Psoas muscle (tissue), 8 donors: ENCODE results near the gene NDP. TPM values are rescaled to one million over a fixed set of nuclear protein-coding genes. Genes with fewer than 3 reads are reported as not detected.

Experiments
- ATAC-seq, 4 donors: fragments of 200-7000 bp; cut with Tn5 transposase; one replicate each; pipeline ENCODE4 v1.9.1; 2020; ENCODE audit warnings: moderate library complexity in 3 of 4, mild to moderate bottlenecking in 2 of 4
- DNase-seq, 2 donors: peaks; one replicate each; pipeline ENCODE4 v3.0.0-alpha.2; 2020
- H3K27ac ChIP-seq: fragments of 200-600 bp; one replicate; pipeline ENCODE4 v1.8.0; 2022
- H3K27me3 ChIP-seq, 3 donors: fragments of 200-600 bp in 1 of 3; one replicate each; pipeline versions ENCODE4 v1.6.1 to v1.8.0; 2013 to 2022; ENCODE audit warnings: low read length in 2 of 3, mild to moderate bottlenecking in 2 of 3, moderate library complexity in 1 of 3; ENCODE audit not compliant: insufficient read depth in 3 of 3
- H3K36me3 ChIP-seq, 2 donors: fragments of 200-600 bp in 1 of 2; one replicate each; pipeline versions ENCODE4 v1.6.1 to v1.8.0; 2013 to 2022; ENCODE audit warnings: low read depth in 1 of 2, mild to moderate bottlenecking in 1 of 2, moderate library complexity in 1 of 2; ENCODE audit not compliant: insufficient read depth in 1 of 2
- H3K4me1 ChIP-seq: fragments of 200-600 bp; one replicate; pipeline ENCODE4 v1.8.0; 2022
- H3K4me3 ChIP-seq: fragments of 200-600 bp; one replicate; pipeline ENCODE4 v1.8.0; 2022; ENCODE audit warnings: mild to moderate bottlenecking
- H3K9me3 ChIP-seq: fragments of 200-600 bp; one replicate; pipeline ENCODE4 v1.8.0; 2022
- WGBS, 3 donors: extraction: QIAGEN DNeasy Blood & Tissue Kit; methylation state at CpG; one replicate each; pipeline versions ENCODE4 v1.1.6 to v1.1.7; 2013; 5-methylcytosine and 5-hydroxymethylcytosine counted together
- intact Hi-C, 2 donors: fragments of 100-400 bp; cut with DNase I; formaldehyde crosslinking; loops; one replicate each; pipeline versions ENCODE4 v1.11.0 to v1.14.2; 2022
- polyA plus RNA-seq, 3 donors: library from polyadenylated mRNA; stranded (reverse); fragments of 200-250 nt; gene quantifications; one replicate each; pipeline ENCODE4 v1.2.3, GENCODE V29; 2013
- total RNA-seq, 4 donors: library from RNA; stranded (reverse); fragmentation: NEBNext Ultra II Directional in 2 of 4; extraction: Animal tissue kit (Norgen Biotek cat#: 25700) in 2 of 4; gene quantifications; one replicate each; pipeline versions ENCODE4 v1.2.1 to v1.2.4, GENCODE V29; 2021 to 2023
- TF ChIP-seq, protein P1 (sequence below): fragments of 200-600 bp; IDR thresholded peaks from one replicate; pipeline ENCODE4 v1.8.0; 2022; ENCODE audit warnings: antibody characterized with exemption
- donor health status: healthy with polysubstance abuse.
- donor health status: DM: no; HTN: no; CAD: no; lungs with moderate emphysema.
- donor health status: Bipolar disorder and iron deficiency.
- donor health status: healthy.
- donor health status: DM: yes; HTN: yes; CAD: no.
- donor health status: DM: no; HTN: no; CAD: no.
- donor health status: DM: no; HTN: no; CAD: no.
- donor health status: DM: yes; HTN: yes; CAD: no.

NDP gene
- total and polyA plus RNA-seq, 7 donors = 0.01 to 0.21 TPM; not detected in 5

DNA sequence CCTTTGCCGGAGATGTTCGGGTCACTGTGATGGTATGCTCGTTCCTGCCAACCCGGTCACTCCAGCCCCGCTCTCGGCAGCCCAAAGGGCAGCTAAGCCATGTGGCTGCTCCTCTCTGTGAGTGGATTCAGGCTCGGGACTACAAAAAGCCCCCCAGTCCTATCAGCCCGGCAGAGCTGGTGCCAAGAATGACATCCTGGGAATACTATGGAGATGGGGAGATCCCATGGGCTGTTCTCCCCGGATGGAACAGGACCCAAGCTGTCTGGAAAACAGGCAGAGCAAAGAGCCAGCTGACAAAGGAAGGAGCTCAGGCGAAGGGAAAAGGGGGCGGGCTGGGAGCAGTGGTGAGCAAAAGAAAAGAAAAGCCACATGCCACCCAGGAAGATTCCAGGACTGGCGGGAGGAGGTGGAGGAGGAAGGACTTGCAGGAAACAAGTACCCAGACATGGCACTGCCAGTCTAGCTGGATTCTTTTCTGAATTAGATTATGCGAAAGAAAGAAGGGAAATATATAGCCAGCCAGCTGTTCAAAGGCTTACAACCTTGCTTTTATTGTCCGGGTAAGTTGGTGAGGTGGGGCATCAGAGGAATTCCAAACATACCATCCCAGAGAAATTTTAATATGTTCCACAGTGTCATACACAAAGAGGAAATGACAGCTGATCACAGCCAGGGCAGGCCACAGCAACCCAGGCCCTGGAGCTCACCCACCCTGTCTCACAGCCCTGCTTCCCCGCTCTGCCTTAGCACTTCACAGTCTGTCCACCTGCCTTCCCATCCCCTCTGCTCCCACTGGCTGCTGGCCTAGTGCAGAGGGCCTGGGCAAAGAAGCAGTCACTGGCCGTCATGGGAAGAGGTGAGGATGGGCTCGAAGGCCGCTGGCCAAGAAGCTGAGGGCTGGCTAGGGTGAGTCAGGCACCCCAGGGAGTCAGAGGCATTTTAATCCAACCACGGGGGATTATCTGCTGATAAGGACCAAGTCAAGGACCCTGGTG, 3.4 kb downstream of the NDP start:
- Histone ChIP-seq H3K4me3 (no peak overlapping the region), H3K27me3 (peaks cover 0 to 78% (median 0%) of the 10 kb centered on the region in 3 donors), H3K4me1 (no peaks in the 10 kb centered on the region), H3K27ac (no peak overlapping the region), H3K36me3 (no peaks in the 10 kb centered on the region), H3K9me3 (no peaks in the 10 kb centered on the region)
- TF ChIP-seq, protein P1, sequence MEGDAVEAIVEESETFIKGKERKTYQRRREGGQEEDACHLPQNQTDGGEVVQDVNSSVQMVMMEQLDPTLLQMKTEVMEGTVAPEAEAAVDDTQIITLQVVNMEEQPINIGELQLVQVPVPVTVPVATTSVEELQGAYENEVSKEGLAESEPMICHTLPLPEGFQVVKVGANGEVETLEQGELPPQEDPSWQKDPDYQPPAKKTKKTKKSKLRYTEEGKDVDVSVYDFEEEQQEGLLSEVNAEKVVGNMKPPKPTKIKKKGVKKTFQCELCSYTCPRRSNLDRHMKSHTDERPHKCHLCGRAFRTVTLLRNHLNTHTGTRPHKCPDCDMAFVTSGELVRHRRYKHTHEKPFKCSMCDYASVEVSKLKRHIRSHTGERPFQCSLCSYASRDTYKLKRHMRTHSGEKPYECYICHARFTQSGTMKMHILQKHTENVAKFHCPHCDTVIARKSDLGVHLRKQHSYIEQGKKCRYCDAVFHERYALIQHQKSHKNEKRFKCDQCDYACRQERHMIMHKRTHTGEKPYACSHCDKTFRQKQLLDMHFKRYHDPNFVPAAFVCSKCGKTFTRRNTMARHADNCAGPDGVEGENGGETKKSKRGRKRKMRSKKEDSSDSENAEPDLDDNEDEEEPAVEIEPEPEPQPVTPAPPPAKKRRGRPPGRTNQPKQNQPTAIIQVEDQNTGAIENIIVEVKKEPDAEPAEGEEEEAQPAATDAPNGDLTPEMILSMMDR = no peak
- WGBS, 3 donors = 57 to 82% (median 78%) methylated on average over 19 of the region's 19 CpGs
- intact Hi-C loops = no loop called here
- ATAC-seq = no peak
- no peak for DNase-seq

DNA sequence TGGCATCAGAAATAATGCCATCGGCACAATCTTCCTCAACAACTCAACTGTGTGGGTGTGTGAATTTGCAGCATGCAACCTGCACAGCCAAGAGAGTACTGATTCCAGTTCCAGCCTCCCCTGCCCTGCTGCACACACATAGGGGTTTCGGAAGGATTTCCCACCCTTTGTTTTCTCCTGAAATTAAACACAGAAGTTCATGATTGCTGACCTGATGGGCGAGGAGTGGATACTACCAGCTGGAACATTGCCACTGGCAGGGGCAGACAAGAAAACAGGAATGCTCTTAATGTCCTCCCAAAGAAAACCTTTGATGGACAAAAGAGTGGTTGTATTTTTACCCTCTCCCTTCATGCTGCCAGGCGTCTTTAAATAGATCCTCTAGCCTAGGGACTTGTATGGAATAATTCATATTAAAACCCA, 4.8 kb downstream of the NDP start:
- no peaks in the 10 kb centered on the region for H3K9me3 ChIP-seq
- intact Hi-C loops = no loop called here
- ATAC-seq (no peak), DNase-seq (no peak)
- no peak overlapping the region for H3K27ac ChIP-seq
- 55 to 66% (median 62%) methylated on average over 4 of the region's 4 CpGs for WGBS, 3 donors
- H3K27me3 ChIP-seq = peaks cover 0 to 69% (median 0%) of the 10 kb centered on the region in 3 donors
- H3K4me3 ChIP-seq = no peak overlapping the region
- H3K4me1 ChIP-seq = no peaks in the 10 kb centered on the region
- H3K36me3 ChIP-seq = no peaks in the 10 kb centered on the region
- TF ChIP-seq, protein P1 = no peak

DNA sequence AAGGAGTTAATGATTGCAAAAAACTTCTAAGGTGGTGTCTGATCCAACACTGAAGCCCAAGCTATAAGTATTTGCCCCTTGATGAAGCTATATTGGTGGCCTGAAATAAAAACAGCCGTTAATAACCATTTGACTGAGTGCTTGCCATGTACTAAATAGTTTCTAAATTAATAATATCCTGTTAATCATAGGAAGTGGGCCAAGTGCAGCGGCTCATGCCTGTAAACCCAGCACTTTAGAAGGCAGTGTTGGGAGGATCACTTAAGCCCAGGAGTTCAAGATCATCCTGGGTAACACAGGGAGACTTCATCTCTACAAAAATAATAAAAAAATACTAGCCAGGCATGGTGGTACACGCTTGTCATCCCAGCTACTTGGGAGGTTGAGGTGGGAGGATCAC, 8.3 kb downstream of the NDP start:
- H3K36me3 ChIP-seq = no peaks in the 10 kb centered on the region
- DNase-seq (no peak), ATAC-seq (no peak)
- TF ChIP-seq, protein P1 = no peak
- peaks cover 0 to 36% (median 0%) of the 10 kb centered on the region in 3 donors for H3K27me3 ChIP-seq
- no peaks in the 10 kb centered on the region for H3K4me1 ChIP-seq
- no peak overlapping the region for H3K27ac ChIP-seq
- peaks cover 9% of the 10 kb centered on the region for H3K9me3 ChIP-seq
- no peak overlapping the region for H3K4me3 ChIP-seq
- intact Hi-C loops = no loop called here
- 74 to 90% (median 85%) methylated on average over 3 of the region's 3 CpGs for WGBS, 3 donors

DNA sequence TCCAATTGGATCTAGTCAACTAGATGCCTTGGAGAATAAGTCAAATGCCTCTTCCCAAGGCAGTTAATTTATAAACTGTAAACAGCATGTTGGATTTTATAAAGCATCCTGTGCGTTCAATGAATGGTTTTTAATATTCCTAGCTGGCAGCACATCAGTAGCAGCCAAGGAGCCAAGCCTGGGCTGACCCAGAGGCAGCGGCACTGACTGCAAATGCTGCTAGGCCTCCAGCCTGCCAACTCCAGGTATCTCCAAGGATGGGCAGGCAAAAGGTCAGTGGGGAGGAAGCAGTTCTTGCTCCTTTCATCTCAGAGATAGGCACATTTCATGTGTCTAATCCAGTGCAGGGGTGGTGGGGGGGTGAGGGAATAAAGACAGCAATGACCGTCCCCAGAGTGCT, 9.5 kb downstream of the NDP start:
- peaks cover 0 to 28% (median 0%) of the 10 kb centered on the region in 3 donors for H3K27me3 ChIP-seq
- H3K4me1 ChIP-seq = no peaks in the 10 kb centered on the region
- WGBS, 3 donors = 52 to 58% (median 54%) methylated on average over 3 of the region's 3 CpGs
- ATAC-seq (no peak), DNase-seq (no peak)
- TF ChIP-seq, protein P1 = no peak
- no peaks in the 10 kb centered on the region for H3K36me3 ChIP-seq
- no peak overlapping the region for H3K27ac ChIP-seq
- no peak overlapping the region for H3K4me3 ChIP-seq
- intact Hi-C loops = no loop called here
- H3K9me3 ChIP-seq = peaks cover 9% of the 10 kb centered on the region
